IPS-20b (cell line): Measurements from ENCODE around the gene CDH26.

Experiments used
- H3K27ac ChIP-seq: one replicate; pipeline ENCODE4 v1.5.1; 2013; ENCODE audit warnings: low read length
- H3K27me3 ChIP-seq: 2 replicates; pipeline ENCODE4 v1.6.1; 2013; ENCODE audit warnings: mild to moderate bottlenecking, low read length, inconsistent platforms; ENCODE audit not compliant: insufficient read depth
- H3K36me3 ChIP-seq: 2 replicates; pipeline ENCODE4 v1.6.1; 2013; ENCODE audit warnings: low read depth, mild to moderate bottlenecking, inconsistent platforms, low read length, moderate library complexity; ENCODE audit not compliant: insufficient read depth
- H3K4me1 ChIP-seq: 2 replicates; pipeline ENCODE4 v1.6.1; 2013; ENCODE audit warnings: mild to moderate bottlenecking, control low read depth, inconsistent platforms, low read length, moderate library complexity; ENCODE audit not compliant: insufficient read depth
- H3K4me3 ChIP-seq: 2 replicates; pipeline ENCODE4 v1.5.1; 2013; ENCODE audit warnings: mild to moderate bottlenecking, low read length, inconsistent platforms
- H3K9ac ChIP-seq: 2 replicates; pipeline ENCODE4 v1.6.1; 2013; ENCODE audit warnings: low read depth, mild to moderate bottlenecking, inconsistent platforms, low read length, moderate library complexity
- H3K9me3 ChIP-seq: 2 replicates; pipeline ENCODE4 v1.6.1; 2013; ENCODE audit warnings: mild to moderate bottlenecking, low read depth, low read length, inconsistent platforms; ENCODE audit not compliant: insufficient read depth

The CDH26 gene

GRCh38 chr20:59958626-59959025 is 403 bp downstream of the CDH26 start:
- no peaks in the 10 kb centered on the region for H3K4me1 ChIP-seq
- no peak overlapping the region for H3K27ac ChIP-seq
- no peaks in the 10 kb centered on the region for H3K27me3 ChIP-seq
- H3K9me3 ChIP-seq, result no peaks in the 10 kb centered on the region
- no peaks in the 10 kb centered on the region for H3K36me3 ChIP-seq
- no peak overlapping the region for H3K9ac ChIP-seq
- H3K4me3 ChIP-seq, result no peak overlapping the region

- H3K9ac ChIP-seq, result no peak overlapping the region
- H3K27ac ChIP-seq, result no peak overlapping the region
- H3K27me3 ChIP-seq, result no peaks in the 10 kb centered on the region
- H3K9me3 ChIP-seq, result no peaks in the 10 kb centered on the region
- no peaks in the 10 kb centered on the region for H3K4me1 ChIP-seq
- no peak overlapping the region for H3K4me3 ChIP-seq
- H3K36me3 ChIP-seq, result no peaks in the 10 kb centered on the region
These were observed 3.2 kb downstream of the CDH26 start for GRCh38 chr20:59961423-59961822.

- no peaks in the 10 kb centered on the region for H3K36me3 ChIP-seq
- no peak overlapping the region for H3K9ac ChIP-seq
- no peak overlapping the region for H3K27ac ChIP-seq
- H3K9me3 ChIP-seq, result no peaks in the 10 kb centered on the region
- no peaks in the 10 kb centered on the region for H3K27me3 ChIP-seq
- no peaks in the 10 kb centered on the region for H3K4me1 ChIP-seq
- H3K4me3 ChIP-seq, result no peak overlapping the region
These were observed 3.9 kb downstream of the CDH26 start for GRCh38 chr20:59962155-59962554.

- no peak overlapping the region for H3K27ac ChIP-seq
- no peaks in the 10 kb centered on the region for H3K27me3 ChIP-seq
- no peak overlapping the region for H3K9ac ChIP-seq
These were observed 8.2 kb downstream of the CDH26 start for GRCh38 chr20:59966428-59966827.

DNA sequence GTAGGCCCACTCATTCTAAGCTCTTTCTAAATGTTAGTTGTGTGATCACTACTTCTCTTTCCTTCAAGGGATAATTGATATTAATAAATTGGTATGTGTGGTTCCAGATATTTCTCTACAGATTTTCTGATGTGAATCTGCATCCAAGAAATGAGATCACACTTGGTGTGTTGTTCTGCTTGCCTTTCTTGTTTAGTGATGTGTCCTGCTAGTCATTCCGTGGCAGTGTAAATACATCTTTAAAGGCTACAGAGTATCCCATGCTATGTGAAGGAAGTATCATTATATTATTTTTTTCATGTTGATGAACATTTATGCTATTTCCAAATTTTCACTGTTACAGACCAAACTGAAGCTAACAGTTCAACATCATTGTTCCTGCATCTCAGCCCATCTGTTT is 13.2 kb downstream of the CDH26 start:
- H3K27me3 ChIP-seq, result no peaks in the 10 kb centered on the region
- no peaks in the 10 kb centered on the region for H3K9me3 ChIP-seq
- H3K9ac ChIP-seq, result no peak overlapping the region
- no peak overlapping the region for H3K4me3 ChIP-seq
- no peak overlapping the region for H3K27ac ChIP-seq
- no peaks in the 10 kb centered on the region for H3K4me1 ChIP-seq
- no peaks in the 10 kb centered on the region for H3K36me3 ChIP-seq

More at GRCh38 chr20:59966428-59966827, 8.2 kb downstream of the CDH26 start:
- Histone ChIP-seq H3K9me3 (no peaks in the 10 kb centered on the region), H3K4me1 (no peaks in the 10 kb centered on the region), H3K36me3 (no peaks in the 10 kb centered on the region), H3K4me3 (no peak overlapping the region)

- Histone ChIP-seq H3K27me3 (no peaks in the 10 kb centered on the region), H3K9ac (no peak overlapping the region), H3K36me3 (no peaks in the 10 kb centered on the region), H3K4me3 (no peak overlapping the region), H3K9me3 (no peaks in the 10 kb centered on the region), H3K27ac (no peak overlapping the region), H3K4me1 (no peaks in the 10 kb centered on the region)
These were observed 14.0 kb downstream of the CDH26 start for GRCh38 chr20:59972037-59972801.

DNA sequence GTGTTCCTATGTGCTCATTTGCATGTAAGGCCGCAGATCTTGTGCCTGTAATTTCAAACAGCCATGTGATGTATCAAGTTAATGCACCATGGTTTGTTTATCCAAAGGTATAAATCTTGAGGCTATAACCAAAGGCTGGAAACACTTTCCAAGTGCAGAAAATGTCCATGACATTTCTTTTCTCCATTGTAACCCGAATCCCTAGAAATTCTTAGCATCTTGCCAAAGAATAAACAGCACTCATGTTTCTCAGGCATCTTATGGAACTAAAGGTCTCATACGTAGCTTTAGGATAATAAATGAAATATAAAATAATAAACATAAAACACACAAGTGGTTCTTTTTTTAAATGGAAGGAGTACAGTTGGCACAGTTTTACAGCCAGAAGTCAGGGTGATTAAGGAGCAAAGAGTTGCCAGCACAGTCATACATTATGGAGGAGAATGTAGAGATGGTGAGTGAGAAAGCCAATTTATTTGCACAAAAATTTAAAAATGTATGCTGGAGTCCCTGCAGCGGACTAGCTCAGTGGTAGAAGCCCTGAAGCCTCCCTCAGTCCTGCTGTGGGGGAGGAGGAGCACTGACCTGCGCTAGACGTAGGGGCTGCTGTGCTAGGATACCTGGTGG is 18.0 kb downstream of the CDH26 start:
- Histone ChIP-seq H3K27ac (no peak overlapping the region), H3K4me1 (no peaks in the 10 kb centered on the region), H3K9ac (no peak overlapping the region), H3K9me3 (no peaks in the 10 kb centered on the region), H3K36me3 (no peaks in the 10 kb centered on the region), H3K4me3 (no peak overlapping the region), H3K27me3 (no peaks in the 10 kb centered on the region)

GRCh38 chr20:59977086-59977485 is 18.9 kb downstream of the CDH26 start:
- no peak overlapping the region for H3K4me3 ChIP-seq
- no peak overlapping the region for H3K27ac ChIP-seq

GRCh38 chr20:59983076-59983475 is 24.9 kb downstream of the CDH26 start:
- H3K27ac ChIP-seq, result no peak overlapping the region
- no peaks in the 10 kb centered on the region for H3K9me3 ChIP-seq
- no peak overlapping the region for H3K9ac ChIP-seq
- no peak overlapping the region for H3K4me3 ChIP-seq
- peaks cover 4% of the 10 kb centered on the region; the same call in 1 of the 2 replicates for H3K4me1 ChIP-seq
- H3K27me3 ChIP-seq, result no peaks in the 10 kb centered on the region
- H3K36me3 ChIP-seq, result no peaks in the 10 kb centered on the region

More at GRCh38 chr20:59977086-59977485, 18.9 kb downstream of the CDH26 start:
- Histone ChIP-seq H3K9ac (no peak overlapping the region), H3K36me3 (no peaks in the 10 kb centered on the region), H3K4me1 (no peaks in the 10 kb centered on the region), H3K9me3 (no peaks in the 10 kb centered on the region), H3K27me3 (no peaks in the 10 kb centered on the region)

GRCh38 chr20:59984541-59984940 is 26.3 kb downstream of the CDH26 start:
- no peaks in the 10 kb centered on the region for H3K9me3 ChIP-seq
- no peak overlapping the region for H3K9ac ChIP-seq

DNA sequence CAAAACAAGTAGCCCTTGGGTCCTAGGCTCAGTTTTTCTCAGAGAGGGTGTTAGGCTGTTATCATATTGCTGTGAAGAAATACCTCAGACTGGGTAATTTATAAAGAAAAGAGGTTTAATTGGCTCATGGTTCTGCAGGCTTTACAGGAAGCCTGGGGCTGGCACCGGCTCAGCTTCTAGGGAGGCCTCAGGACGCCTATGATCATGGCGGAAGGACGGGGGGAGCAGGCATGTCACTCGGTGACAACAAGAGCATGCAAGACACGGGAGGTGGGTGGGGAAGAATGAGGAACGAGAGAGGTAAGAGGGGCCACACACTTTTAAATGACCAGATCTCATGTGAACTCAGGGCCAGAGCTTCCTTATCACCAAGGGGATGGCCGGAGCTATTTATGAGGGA is 26.9 kb downstream of the CDH26 start:
- H3K27ac ChIP-seq, result no peak overlapping the region
- no peak overlapping the region for H3K9ac ChIP-seq
- peaks cover 4% of the 10 kb centered on the region for H3K4me1 ChIP-seq
- H3K9me3 ChIP-seq, result no peaks in the 10 kb centered on the region
- H3K27me3 ChIP-seq, result no peaks in the 10 kb centered on the region
- H3K36me3 ChIP-seq, result no peaks in the 10 kb centered on the region
- no peak overlapping the region for H3K4me3 ChIP-seq

More at GRCh38 chr20:59984541-59984940, 26.3 kb downstream of the CDH26 start:
- no peak overlapping the region for H3K27ac ChIP-seq
- H3K36me3 ChIP-seq, result no peaks in the 10 kb centered on the region
- peaks cover 4% of the 10 kb centered on the region for H3K4me1 ChIP-seq
- no peaks in the 10 kb centered on the region for H3K27me3 ChIP-seq
- H3K4me3 ChIP-seq, result no peak overlapping the region

GRCh38 chr20:59985864-59986263 is 27.6 kb downstream of the CDH26 start:
- Histone ChIP-seq H3K27ac (no peak overlapping the region), H3K9ac (no peak overlapping the region), H3K36me3 (no peaks in the 10 kb centered on the region), H3K4me1 (peaks cover 4% of the 10 kb centered on the region), H3K27me3 (no peaks in the 10 kb centered on the region), H3K9me3 (no peaks in the 10 kb centered on the region), H3K4me3 (no peak overlapping the region)
